Endothelial cell of umbilical vein (primary cell): ENCODE data around the gene ABHD4. TPM values are rescaled to one million over a fixed set of nuclear protein-coding genes. Genes with fewer than 3 reads are reported as not detected.

Source experiments
- BruUV-seq: library from RNA; stranded (reverse); fragments of 400-500 nt; replicated peaks from 2 replicates; lab custom pipeline; 2021; lab: Mats Ljungman, UMichigan
- CTCF ChIA-PET: fragments of 300-600, 350-600 bp; sonication (Branson Sonifier 250); formaldehyde crosslinking; loops from one replicate; lab custom pipeline; 2021; ENCODE audit warnings: antibody characterized with exemption, inconsistent platforms; lab: Charles Lee
- POLR2A ChIA-PET: fragments of 300-600, 350-600 bp; sonication (Branson Sonifier 250); formaldehyde crosslinking; loops from one replicate; lab custom pipeline; 2021; ENCODE audit warnings: antibody characterized with exemption, inconsistent platforms; lab: Charles Lee
- DNase-seq: peaks from one replicate; pipeline ENCODE4 v3.0.0-alpha.2; 2011; ENCODE audit warnings: low read depth, low spot score
- FAIRE-seq: peaks from 2 replicates; lab custom pipeline; 2011; peaks lifted over from hg19 to GRCh38; lab: Jason Lieb, UNC
- H2AFZ ChIP-seq: 2 replicates; pipeline ENCODE4 v1.6.0; 2012; ENCODE audit warnings: low read depth, low read length, control low read depth, inconsistent platforms
- H3K27ac ChIP-seq: 2 replicates; pipeline ENCODE4 v1.5.1; 2011; ENCODE audit warnings: low read depth, mild to moderate bottlenecking, control low read depth, low read length, moderate library complexity; ENCODE audit not compliant: insufficient read depth
- H3K27me3 ChIP-seq, 2 experiments: 2 replicates each; pipeline versions ENCODE4 v1.6.0 to v1.6.1; 2011; ENCODE audit warnings: low read length in 2 of 2, mixed read lengths in 1 of 2; ENCODE audit not compliant: control insufficient read depth in 2 of 2, insufficient read depth in 2 of 2
- H3K36me3 ChIP-seq, 2 experiments: 2 replicates in 1 of 2; 3 replicates in 1 of 2; pipeline ENCODE4 v1.5.1; 2011; ENCODE audit warnings: low read length in 2 of 2, mild to moderate bottlenecking in 1 of 2, moderate library complexity in 1 of 2; ENCODE audit not compliant: control insufficient read depth in 2 of 2, insufficient read depth in 2 of 2; ENCODE audit errors: extremely low read depth in 1 of 2
- H3K4me1 ChIP-seq: 3 replicates; pipeline ENCODE4 v1.5.1; 2011; ENCODE audit warnings: mild to moderate bottlenecking, low read length; ENCODE audit not compliant: control insufficient read depth, insufficient read depth; ENCODE audit errors: extremely low read depth
- H3K4me2 ChIP-seq: 2 replicates; pipeline ENCODE4 v1.6.1; 2011; ENCODE audit warnings: low read length, control low read depth, mixed read lengths; ENCODE audit not compliant: insufficient read depth
- H3K4me3 ChIP-seq, 3 experiments: fragments of 200-600 bp in 1 of 3; sonication (generic), shearing (Covaris generic) in 1 of 3; replicated peaks in 1 of 3; 2 replicates each; pipeline ENCODE4 v1.5.1; 2011 to 2016; ENCODE audit warnings: control low read depth in 3 of 3, low read length in 3 of 3, mild to moderate bottlenecking in 2 of 3, inconsistent platforms in 1 of 3, low read depth in 1 of 3, moderate library complexity in 1 of 3; ENCODE audit not compliant: insufficient read depth in 1 of 3
- H3K79me2 ChIP-seq: 2 replicates; pipeline ENCODE4 v1.6.0; 2012; ENCODE audit warnings: low read length, inconsistent platforms; ENCODE audit not compliant: control insufficient read depth, insufficient read depth
- H3K9ac ChIP-seq: replicated peaks from 2 replicates; pipeline ENCODE3; 2011; ENCODE audit warnings: low read length, control low read depth; ENCODE audit not compliant: insufficient read depth; ENCODE audit errors: extremely low read depth
- H3K9me1 ChIP-seq: replicated peaks from 3 replicates; pipeline ENCODE4 v1.6.0; 2011; ENCODE audit warnings: mild to moderate bottlenecking, low read length; ENCODE audit not compliant: control insufficient read depth, insufficient read depth; ENCODE audit errors: extremely low read depth
- H3K9me3 ChIP-seq: replicated peaks from 2 replicates; pipeline ENCODE4 v1.5.1; 2012; ENCODE audit warnings: low read length, inconsistent platforms; ENCODE audit not compliant: control insufficient read depth, insufficient read depth
- H4K20me1 ChIP-seq: replicated peaks from 2 replicates; pipeline ENCODE3; 2011; ENCODE audit warnings: mild to moderate bottlenecking, low read length; ENCODE audit not compliant: control insufficient read depth, insufficient read depth; ENCODE audit errors: extremely low read depth
- EZH2 ChIP-seq: IDR thresholded peaks from 2 replicates; pipeline ENCODE4 v1.6.1; 2012; ENCODE audit warnings: borderline replicate concordance, low read depth, mild to moderate bottlenecking, moderate library complexity, low read length, inconsistent platforms; ENCODE audit not compliant: severe bottlenecking
- FOS ChIP-seq: IDR thresholded peaks from 2 replicates; pipeline ENCODE4 v1.6.1; 2011; ENCODE audit warnings: mild to moderate bottlenecking, low read length, moderate library complexity, borderline replicate concordance; ENCODE audit not compliant: insufficient read depth
- JUN ChIP-seq: IDR thresholded peaks from 2 replicates; pipeline ENCODE4 v1.6.1; 2011; ENCODE audit warnings: borderline replicate concordance, low read depth; ENCODE audit not compliant: insufficient read length, insufficient read depth
- MYC ChIP-seq: IDR thresholded peaks from one replicate; pipeline ENCODE4 v1.6.1; 2011; ENCODE audit warnings: mild to moderate bottlenecking, low read depth, low read length
- POLR2A ChIP-seq: IDR thresholded peaks from 2 replicates; pipeline ENCODE4 v1.6.1; 2012; ENCODE audit warnings: low read depth, mild to moderate bottlenecking, control low read depth, low read length
- dilution Hi-C: fragments of 300-500 bp; cut with MboI; formaldehyde crosslinking; loops from one replicate; pipeline ENCODE4 v1.15.0; 2019; ENCODE audit warnings: low sequenced_read_pairs; ENCODE audit not compliant: extremely low pct_ligation_motif_present
- intact Hi-C: fragments of 100-400 bp; cut with micrococcal nuclease; formaldehyde crosslinking; loops from one replicate; pipeline ENCODE4 v1.10.0; 2022
- polyA plus RNA-seq, 4 experiments: library from polyadenylated mRNA; depleted of rRNA in 3 of 4; stranded (reverse) in 3 of 4; unstranded in 1 of 4; fragments of >200 nt; gene quantifications; 2 replicates each; pipeline versions ENCODE4 v1.2.1 to v1.2.3, GENCODE V29; 2011 to 2012; ENCODE audit warnings: missing spikeins in 1 of 4
- total RNA-seq: library from RNA; stranded (reverse); gene quantifications from 2 replicates; pipeline ENCODE4 v1.2.3, GENCODE V29; 2021
- TF ChIP-seq, protein P1 (sequence below), 2 donors: IDR thresholded peaks; 1 replicate in 1 of 2; 2 replicates in 1 of 2; pipeline ENCODE4 v1.5.1; 2011; ENCODE audit warnings: low read length in 2 of 2, mild to moderate bottlenecking in 2 of 2, moderate library complexity in 2 of 2, control low read depth in 1 of 2, inconsistent platforms in 1 of 2, low read depth in 1 of 2; ENCODE audit not compliant: insufficient read depth in 1 of 2; ENCODE audit errors: extremely low read depth in 1 of 2
- TF ChIP-seq, protein P2 (sequence below): IDR thresholded peaks from 2 replicates; pipeline ENCODE4 v1.6.1; 2011; ENCODE audit not compliant: insufficient read depth, insufficient read length

ABHD4 gene
- total and polyA plus RNA-seq, 2 donors (not counting 3 experiments of a cell fraction or from before 2014, with no cell fraction given) = 34.8 to 45.5 TPM

DNA sequence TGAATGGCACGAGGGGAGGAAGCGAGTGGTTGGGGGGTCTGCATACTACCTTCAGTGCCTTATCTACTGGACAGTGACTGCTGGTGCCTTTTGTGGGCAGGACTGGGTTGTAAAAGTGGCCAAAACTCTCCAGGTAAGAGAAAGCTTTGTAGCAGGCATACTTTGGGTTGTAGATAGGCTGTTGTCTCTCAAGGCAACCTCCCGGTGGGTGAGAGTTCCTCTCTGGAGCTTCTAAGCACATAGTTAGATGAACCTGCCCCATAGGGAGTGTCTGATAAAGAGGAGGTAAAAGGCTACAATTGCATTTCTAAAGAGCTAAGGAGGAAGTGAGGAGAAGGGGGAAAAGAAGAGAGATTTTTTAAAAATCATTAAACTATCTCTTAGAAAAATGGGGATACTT, 4.9 kb upstream of the ABHD4 start:
- dilution Hi-C loops = no loop called here
- no peaks in the 10 kb centered on the region for H3K36me3 ChIP-seq

DNA sequence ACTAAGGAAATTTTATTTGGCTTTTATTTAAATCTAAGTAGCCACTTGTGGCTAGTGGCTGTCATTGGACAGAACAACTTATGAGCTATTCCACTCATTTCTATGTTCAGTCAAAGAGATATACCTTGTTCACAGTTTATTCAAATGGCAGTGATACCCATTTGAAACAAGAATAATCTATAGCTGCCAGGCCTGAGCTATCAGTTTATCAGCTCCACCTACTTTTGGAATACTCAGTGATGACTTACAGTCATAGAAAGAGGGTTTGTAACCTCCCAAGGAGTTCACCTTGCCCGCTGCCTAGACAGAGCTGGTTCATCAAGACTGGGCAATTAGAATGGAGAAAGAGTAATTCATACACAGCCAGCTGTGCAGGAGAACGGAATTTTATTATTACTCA, 4.5 kb upstream of the ABHD4 start:
- dilution Hi-C loops = no loop called here

More for the DNA sequence above, 4.9 kb upstream of the ABHD4 start:
- CTCF ChIA-PET = interaction anchor here (1.2 to 8.5 kb wide), 4 partner anchors 22 to 304 kb away, joined by 3 to 102 read pairs (median 4); no protein-coding TSS in a partner anchor
- FAIRE-seq (no peak), DNase-seq (no peak)
- H3K27ac ChIP-seq = no peak overlapping the region
- H3K9me3 ChIP-seq = no peaks in the 10 kb centered on the region
- no peak for TF ChIP-seq EZH2
- peaks cover 3 to 9% of the 10 kb centered on the region in 2 experiments for H3K27me3 ChIP-seq
- H2AFZ ChIP-seq = no peak overlapping the region
- peaks cover 8% of the 10 kb centered on the region for H3K79me2 ChIP-seq
- H4K20me1 ChIP-seq = no peaks in the 10 kb centered on the region
- intact Hi-C loops = no loop called here
- no TSS peak for BruUV-seq
- H3K4me2 ChIP-seq = no peak overlapping the region
- no peak overlapping the region for H3K4me3 ChIP-seq
- H3K9me1 ChIP-seq = no peaks in the 10 kb centered on the region
- H3K9ac ChIP-seq = no peak overlapping the region
- POLR2A ChIA-PET = no interaction called here
- H3K4me1 ChIP-seq = peaks cover 5% of the 10 kb centered on the region

More for the DNA sequence above, 4.5 kb upstream of the ABHD4 start:
- DNase-seq (no peak), FAIRE-seq (no peak)
- Histone ChIP-seq H3K9me3 (no peaks in the 10 kb centered on the region), H3K27ac (no peak overlapping the region), H3K4me3 (no peak overlapping the region), H4K20me1 (no peaks in the 10 kb centered on the region), H3K36me3 (no peaks in the 10 kb centered on the region), H3K4me2 (no peak overlapping the region), H3K9ac (no peak overlapping the region), H3K27me3 (peaks cover 3 to 9% of the 10 kb centered on the region in 2 experiments), H3K79me2 (peaks cover 4% of the 10 kb centered on the region), H2AFZ (no peak overlapping the region), H3K4me1 (peaks cover 5% of the 10 kb centered on the region), H3K9me1 (no peaks in the 10 kb centered on the region)
- no TSS peak for BruUV-seq
- POLR2A ChIA-PET = no interaction called here
- CTCF ChIA-PET = interaction anchor here (1.2 to 8.5 kb wide), 4 partner anchors 22 to 303 kb away, joined by 3 to 102 read pairs (median 4); no protein-coding TSS in a partner anchor
- TF ChIP-seq, protein P1, sequence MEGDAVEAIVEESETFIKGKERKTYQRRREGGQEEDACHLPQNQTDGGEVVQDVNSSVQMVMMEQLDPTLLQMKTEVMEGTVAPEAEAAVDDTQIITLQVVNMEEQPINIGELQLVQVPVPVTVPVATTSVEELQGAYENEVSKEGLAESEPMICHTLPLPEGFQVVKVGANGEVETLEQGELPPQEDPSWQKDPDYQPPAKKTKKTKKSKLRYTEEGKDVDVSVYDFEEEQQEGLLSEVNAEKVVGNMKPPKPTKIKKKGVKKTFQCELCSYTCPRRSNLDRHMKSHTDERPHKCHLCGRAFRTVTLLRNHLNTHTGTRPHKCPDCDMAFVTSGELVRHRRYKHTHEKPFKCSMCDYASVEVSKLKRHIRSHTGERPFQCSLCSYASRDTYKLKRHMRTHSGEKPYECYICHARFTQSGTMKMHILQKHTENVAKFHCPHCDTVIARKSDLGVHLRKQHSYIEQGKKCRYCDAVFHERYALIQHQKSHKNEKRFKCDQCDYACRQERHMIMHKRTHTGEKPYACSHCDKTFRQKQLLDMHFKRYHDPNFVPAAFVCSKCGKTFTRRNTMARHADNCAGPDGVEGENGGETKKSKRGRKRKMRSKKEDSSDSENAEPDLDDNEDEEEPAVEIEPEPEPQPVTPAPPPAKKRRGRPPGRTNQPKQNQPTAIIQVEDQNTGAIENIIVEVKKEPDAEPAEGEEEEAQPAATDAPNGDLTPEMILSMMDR (IDR thresholded peaks at IDR 0.05; ENCODE audit: extremely low read depth in 1 of 2, insufficient read depth in 1 of 2, low read depth in 1 of 2, low read length in 2 of 2) = no peak
- TF ChIP-seq, protein P2, sequence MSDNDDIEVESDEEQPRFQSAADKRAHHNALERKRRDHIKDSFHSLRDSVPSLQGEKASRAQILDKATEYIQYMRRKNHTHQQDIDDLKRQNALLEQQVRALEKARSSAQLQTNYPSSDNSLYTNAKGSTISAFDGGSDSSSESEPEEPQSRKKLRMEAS = no peak
- no peak for TF ChIP-seq POLR2A
- no peak for TF ChIP-seq JUN
- no peak for TF ChIP-seq EZH2
- TF ChIP-seq FOS = no peak
- no peak for TF ChIP-seq MYC
- intact Hi-C loops = no loop called here
